IPS DF 4.7 (cell line): Measurements from ENCODE around the gene HLCS.

ENCODE experiments used
- DNase-seq: peaks from one replicate; pipeline ENCODE4 v3.0.0-alpha.2; 2013; ENCODE audit warnings: low spot score; ENCODE audit errors: extremely low read depth

Gene HLCS

GRCh38 chr21:36783612-36784374, 182.7 kb downstream of the HLCS start:
- DNase-seq: no peak

GRCh38 chr21:36780861-36781260, 185.6 kb downstream of the HLCS start:
- DNase-seq: no peak

GRCh38 chr21:36776981-36777617, 189.4 kb downstream of the HLCS start:
- DNase-seq: no peak

GRCh38 chr21:36773995-36774394, 192.5 kb downstream of the HLCS start:
- DNase-seq: no peak

- DNase-seq: no peak
Measured at GRCh38 chr21:36773117-36773516, 193.4 kb downstream of the HLCS start.

GRCh38 chr21:36769051-36769839, 197.2 kb downstream of the HLCS start:
- DNase-seq: no peak

GRCh38 chr21:36768496-36768895, 198.0 kb downstream of the HLCS start:
- no peak for DNase-seq

GRCh38 chr21:36767096-36767495, 199.4 kb downstream of the HLCS start:
- DNase-seq: no peak

GRCh38 chr21:36766511-36766910, 200.0 kb downstream of the HLCS start:
- no peak for DNase-seq

GRCh38 chr21:36765229-36765628, 201.2 kb downstream of the HLCS start:
- no peak for DNase-seq

- DNase-seq: no peak
Measured at GRCh38 chr21:36763305-36763704, 203.2 kb downstream of the HLCS start.

GRCh38 chr21:36762642-36763041, 203.8 kb downstream of the HLCS start:
- no peak for DNase-seq

- DNase-seq: no peak
Measured at GRCh38 chr21:36761685-36762084, 204.8 kb downstream of the HLCS start.

- DNase-seq: no peak
Measured at GRCh38 chr21:36759348-36760083, 207.0 kb downstream of the HLCS start.

- DNase-seq: no peak
Measured at GRCh38 chr21:36757196-36757595, 209.3 kb downstream of the HLCS start.

GRCh38 chr21:36756527-36756926, 209.9 kb downstream of the HLCS start:
- DNase-seq: no peak

- DNase-seq: no peak
Measured at GRCh38 chr21:36754241-36754898, 212.1 kb downstream of the HLCS start.

GRCh38 chr21:36753556-36753955, 212.9 kb downstream of the HLCS start:
- no peak for DNase-seq

- no peak for DNase-seq
Measured at GRCh38 chr21:36751383-36751782, 215.1 kb downstream of the HLCS start.

GRCh38 chr21:36750576-36750959, 215.9 kb downstream of the HLCS start:
- DNase-seq: no peak

- peak; percentile 58 for DNase-seq
Measured at GRCh38 chr21:36749935-36750575, 216.4 kb downstream of the HLCS start.
